ENCODE results near the gene CERS1.

- no peak for TF ChIP-seq POLR2A (IDR thresholded peaks at IDR 0.05; ENCODE audit: low read depth, low read length)
- TF ChIP-seq EZH2 (IDR thresholded peaks at IDR 0.05; ENCODE audit: borderline replicate concordance, low read depth, low read length, severe bottlenecking), result no peak
- TF ChIP-seq MAX (IDR thresholded peaks at IDR 0.05; ENCODE audit: insufficient read depth, insufficient read length), result no peak
- TF ChIP-seq CTCF (IDR thresholded peaks at IDR 0.05; ENCODE audit: extremely low read depth in 1 of 2, insufficient read depth in 1 of 2, low read depth in 1 of 2, low read length in 2 of 2), result no peak
- TF ChIP-seq POLR2AphosphoS5 (IDR thresholded peaks at IDR 0.05; ENCODE audit: insufficient read depth, low read depth, low read length), result no peak
- TF ChIP-seq FOS (IDR thresholded peaks at IDR 0.05; ENCODE audit: borderline replicate concordance, insufficient read depth, low read length), result no peak
- TF ChIP-seq JUN (IDR thresholded peaks at IDR 0.05; ENCODE audit: borderline replicate concordance, insufficient read depth, insufficient read length, low read depth), result no peak
- TF ChIP-seq MYC (IDR thresholded peaks at IDR 0.05; ENCODE audit: low read depth, low read length), result no peak
Measured at GRCh38 chr19:18844806-18845329, 51.1 kb downstream of the CERS1 start.

All from endothelial cell of umbilical vein (primary cell).